Measurements from ENCODE around the gene EDARADD. TPM values are rescaled to one million over a fixed set of nuclear protein-coding genes. Genes with fewer than 3 reads are reported as not detected.

The EDARADD gene
- polyA plus RNA-seq, 2 donors: 2.0 TPM

- Histone ChIP-seq H3K4me1 (ENCODE audit: control insufficient read depth in 2 of 2, insufficient read depth in 2 of 2, low read length in 1 of 2) (no peaks in the 10 kb centered on the region), H3K27ac (ENCODE audit: low read depth in 2 of 2, low read length in 1 of 2) (no peak overlapping the region), H3K9me3 (ENCODE audit: control insufficient read depth in 2 of 2, insufficient read depth in 1 of 2, low read depth in 1 of 2, low read length in 1 of 2) (no peaks in the 10 kb centered on the region), H3K27me3 (ENCODE audit: control insufficient read depth in 1 of 2, insufficient read depth in 2 of 2, low read length in 2 of 2) (no peaks in the 10 kb centered on the region), H3K4me3 (ENCODE audit: low read depth in 1 of 2, low read length in 2 of 2) (no peak overlapping the region), H3K36me3 (ENCODE audit: control insufficient read depth in 2 of 2, insufficient read depth in 2 of 2, low read length in 1 of 2) (no peaks in the 10 kb centered on the region)
- 18 to 26% methylated on average over 11 of the region's 11 CpGs for WGBS, 2 donors
These were observed 95.8 kb downstream of the EDARADD start for GRCh38 chr1:236489710-236490377.

GRCh38 chr1:236491469-236492136, 97.5 kb downstream of the EDARADD start:
- no peak overlapping the region for H3K4me3 ChIP-seq (ENCODE audit: low read depth in 1 of 2, low read length in 2 of 2)
- 76% methylated on average over 10 of the region's 10 CpGs for WGBS, 2 donors
- H3K36me3 ChIP-seq (ENCODE audit: control insufficient read depth in 2 of 2, insufficient read depth in 2 of 2, low read length in 1 of 2): no peaks in the 10 kb centered on the region
- no peaks in the 10 kb centered on the region for H3K4me1 ChIP-seq (ENCODE audit: control insufficient read depth in 2 of 2, insufficient read depth in 2 of 2, low read length in 1 of 2)
- no peaks in the 10 kb centered on the region for H3K27me3 ChIP-seq (ENCODE audit: control insufficient read depth in 1 of 2, insufficient read depth in 2 of 2, low read length in 2 of 2)
- no peaks in the 10 kb centered on the region for H3K9me3 ChIP-seq (ENCODE audit: control insufficient read depth in 2 of 2, insufficient read depth in 1 of 2, low read depth in 1 of 2, low read length in 1 of 2)
- H3K27ac ChIP-seq (ENCODE audit: low read depth in 2 of 2, low read length in 1 of 2): no peak overlapping the region

- Histone ChIP-seq H3K27me3 (ENCODE audit: control insufficient read depth in 1 of 2, insufficient read depth in 2 of 2, low read length in 2 of 2) (no peaks in the 10 kb centered on the region), H3K27ac (ENCODE audit: low read depth in 2 of 2, low read length in 1 of 2) (no peak overlapping the region), H3K4me3 (ENCODE audit: low read depth in 1 of 2, low read length in 2 of 2) (no peak overlapping the region), H3K9me3 (ENCODE audit: control insufficient read depth in 2 of 2, insufficient read depth in 1 of 2, low read depth in 1 of 2, low read length in 1 of 2) (no peaks in the 10 kb centered on the region), H3K4me1 (ENCODE audit: control insufficient read depth in 2 of 2, insufficient read depth in 2 of 2, low read length in 1 of 2) (no peaks in the 10 kb centered on the region), H3K36me3 (ENCODE audit: control insufficient read depth in 2 of 2, insufficient read depth in 2 of 2, low read length in 1 of 2) (no peaks in the 10 kb centered on the region)
- WGBS, 2 donors: 96 to 99% methylated on average over 2 of the region's 2 CpGs
These were observed 98.3 kb downstream of the EDARADD start for GRCh38 chr1:236492378-236492777.

GRCh38 chr1:236494082-236494481, 100.0 kb downstream of the EDARADD start:
- H3K27me3 ChIP-seq (ENCODE audit: control insufficient read depth in 1 of 2, insufficient read depth in 2 of 2, low read length in 2 of 2): no peaks in the 10 kb centered on the region
- no peaks in the 10 kb centered on the region for H3K36me3 ChIP-seq (ENCODE audit: control insufficient read depth in 2 of 2, insufficient read depth in 2 of 2, low read length in 1 of 2)
- 92 to 93% methylated on average over 11 of the region's 11 CpGs for WGBS, 2 donors
- no peak overlapping the region for H3K27ac ChIP-seq (ENCODE audit: low read depth in 2 of 2, low read length in 1 of 2)
- no peak overlapping the region for H3K4me3 ChIP-seq (ENCODE audit: low read depth in 1 of 2, low read length in 2 of 2)
- H3K4me1 ChIP-seq (ENCODE audit: control insufficient read depth in 2 of 2, insufficient read depth in 2 of 2, low read length in 1 of 2): no peaks in the 10 kb centered on the region
- no peaks in the 10 kb centered on the region for H3K9me3 ChIP-seq (ENCODE audit: control insufficient read depth in 2 of 2, insufficient read depth in 1 of 2, low read depth in 1 of 2, low read length in 1 of 2)

GRCh38 chr1:236494586-236495466, 100.7 kb downstream of the EDARADD start:
- H3K4me3 ChIP-seq (ENCODE audit: low read depth in 1 of 2, low read length in 2 of 2): no peak overlapping the region
- H3K4me1 ChIP-seq (ENCODE audit: control insufficient read depth in 2 of 2, insufficient read depth in 2 of 2, low read length in 1 of 2): no peaks in the 10 kb centered on the region
- H3K36me3 ChIP-seq (ENCODE audit: control insufficient read depth in 2 of 2, insufficient read depth in 2 of 2, low read length in 1 of 2): no peaks in the 10 kb centered on the region
- H3K9me3 ChIP-seq (ENCODE audit: control insufficient read depth in 2 of 2, insufficient read depth in 1 of 2, low read depth in 1 of 2, low read length in 1 of 2): no peaks in the 10 kb centered on the region
- H3K27me3 ChIP-seq (ENCODE audit: control insufficient read depth in 1 of 2, insufficient read depth in 2 of 2, low read length in 2 of 2): no peaks in the 10 kb centered on the region
- no peak overlapping the region for H3K27ac ChIP-seq (ENCODE audit: low read depth in 2 of 2, low read length in 1 of 2)
- WGBS, 2 donors: 33 to 41% methylated on average over 9 to 10 of the region's 10 CpGs

- H3K27me3 ChIP-seq (ENCODE audit: control insufficient read depth in 1 of 2, insufficient read depth in 2 of 2, low read length in 2 of 2): no peaks in the 10 kb centered on the region
- no peak overlapping the region for H3K4me3 ChIP-seq (ENCODE audit: low read depth in 1 of 2, low read length in 2 of 2)
- 56 to 59% methylated on average over 10 to 11 of the region's 11 CpGs for WGBS, 2 donors
- H3K4me1 ChIP-seq (ENCODE audit: control insufficient read depth in 2 of 2, insufficient read depth in 2 of 2, low read length in 1 of 2): no peaks in the 10 kb centered on the region
- H3K27ac ChIP-seq (ENCODE audit: low read depth in 2 of 2, low read length in 1 of 2): no peak overlapping the region
- H3K9me3 ChIP-seq (ENCODE audit: control insufficient read depth in 2 of 2, insufficient read depth in 1 of 2, low read depth in 1 of 2, low read length in 1 of 2): no peaks in the 10 kb centered on the region
- H3K36me3 ChIP-seq (ENCODE audit: control insufficient read depth in 2 of 2, insufficient read depth in 2 of 2, low read length in 1 of 2): no peaks in the 10 kb centered on the region
These were observed 101.5 kb downstream of the EDARADD start for GRCh38 chr1:236495467-236496112.

- Histone ChIP-seq H3K27me3 (ENCODE audit: control insufficient read depth in 1 of 2, insufficient read depth in 2 of 2, low read length in 2 of 2) (no peaks in the 10 kb centered on the region), H3K9me3 (ENCODE audit: control insufficient read depth in 2 of 2, insufficient read depth in 1 of 2, low read depth in 1 of 2, low read length in 1 of 2) (no peaks in the 10 kb centered on the region), H3K27ac (ENCODE audit: low read depth in 2 of 2, low read length in 1 of 2) (no peak overlapping the region), H3K36me3 (ENCODE audit: control insufficient read depth in 2 of 2, insufficient read depth in 2 of 2, low read length in 1 of 2) (no peaks in the 10 kb centered on the region), H3K4me1 (ENCODE audit: control insufficient read depth in 2 of 2, insufficient read depth in 2 of 2, low read length in 1 of 2) (no peaks in the 10 kb centered on the region), H3K4me3 (ENCODE audit: low read depth in 1 of 2, low read length in 2 of 2) (no peak overlapping the region)
- 80 to 85% methylated on average over 6 of the region's 6 CpGs for WGBS, 2 donors
These were observed 103.8 kb downstream of the EDARADD start for GRCh38 chr1:236497908-236498307.

- Histone ChIP-seq H3K9me3 (ENCODE audit: control insufficient read depth in 2 of 2, insufficient read depth in 1 of 2, low read depth in 1 of 2, low read length in 1 of 2) (no peaks in the 10 kb centered on the region), H3K27me3 (ENCODE audit: control insufficient read depth in 1 of 2, insufficient read depth in 2 of 2, low read length in 2 of 2) (no peaks in the 10 kb centered on the region), H3K36me3 (ENCODE audit: control insufficient read depth in 2 of 2, insufficient read depth in 2 of 2, low read length in 1 of 2) (no peaks in the 10 kb centered on the region), H3K27ac (ENCODE audit: low read depth in 2 of 2, low read length in 1 of 2) (no peak overlapping the region), H3K4me3 (ENCODE audit: low read depth in 1 of 2, low read length in 2 of 2) (no peak overlapping the region), H3K4me1 (ENCODE audit: control insufficient read depth in 2 of 2, insufficient read depth in 2 of 2, low read length in 1 of 2) (no peaks in the 10 kb centered on the region)
- 88% methylated on average over 6 of the region's 6 CpGs for WGBS, 2 donors
These were observed 107.0 kb downstream of the EDARADD start for GRCh38 chr1:236501093-236501492.

GRCh38 chr1:236502579-236502971, 108.5 kb downstream of the EDARADD start:
- Histone ChIP-seq H3K4me3 (ENCODE audit: low read depth in 1 of 2, low read length in 2 of 2) (no peak overlapping the region), H3K9me3 (ENCODE audit: control insufficient read depth in 2 of 2, insufficient read depth in 1 of 2, low read depth in 1 of 2, low read length in 1 of 2) (no peaks in the 10 kb centered on the region), H3K27me3 (ENCODE audit: control insufficient read depth in 1 of 2, insufficient read depth in 2 of 2, low read length in 2 of 2) (no peaks in the 10 kb centered on the region), H3K4me1 (ENCODE audit: control insufficient read depth in 2 of 2, insufficient read depth in 2 of 2, low read length in 1 of 2) (no peaks in the 10 kb centered on the region), H3K27ac (ENCODE audit: low read depth in 2 of 2, low read length in 1 of 2) (no peak overlapping the region), H3K36me3 (ENCODE audit: control insufficient read depth in 2 of 2, insufficient read depth in 2 of 2, low read length in 1 of 2) (no peaks in the 10 kb centered on the region)
- WGBS, 2 donors: 21 to 25% methylated on average over 2 of the region's 2 CpGs
